ENCODE measurements around the gene OLFM1. TPM values are rescaled to one million over a fixed set of nuclear protein-coding genes. Genes with fewer than 3 reads are reported as not detected.

OLFM1 gene
- total RNA-seq, 1 donor from 2014 or later = 0.83 TPM

DNA sequence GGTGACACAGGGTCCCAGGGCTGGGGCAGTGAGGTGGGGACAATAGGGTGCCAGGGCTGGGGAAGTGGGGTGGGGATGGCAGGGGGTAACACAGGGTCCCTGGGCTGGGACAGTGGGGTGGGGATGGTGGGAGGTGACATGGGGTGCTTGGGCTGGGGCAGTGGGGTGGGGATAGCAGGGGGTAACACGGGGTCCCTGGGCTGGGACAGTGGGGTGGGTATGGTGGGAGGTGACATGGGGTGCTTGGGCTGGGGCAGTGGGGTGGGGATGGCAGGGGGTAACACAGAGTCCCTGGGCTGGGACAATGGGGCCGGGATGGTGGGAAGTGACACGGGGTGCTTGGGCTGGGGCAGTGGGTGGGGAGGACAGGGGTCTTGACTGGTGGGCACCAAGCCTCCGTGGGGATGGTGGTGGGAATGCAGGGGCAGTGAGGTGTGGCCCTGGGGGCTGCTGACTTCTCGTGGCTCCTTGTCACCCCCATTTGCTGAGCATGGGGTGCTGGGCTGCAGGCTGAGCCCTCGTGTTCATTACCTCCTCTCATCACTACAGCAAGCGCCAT, 41.7 kb downstream of the OLFM1 start:
- no peak for DNase-seq (ENCODE audit: extremely low spot score, unreplicated experiment)
- TF ChIP-seq, protein P1, sequence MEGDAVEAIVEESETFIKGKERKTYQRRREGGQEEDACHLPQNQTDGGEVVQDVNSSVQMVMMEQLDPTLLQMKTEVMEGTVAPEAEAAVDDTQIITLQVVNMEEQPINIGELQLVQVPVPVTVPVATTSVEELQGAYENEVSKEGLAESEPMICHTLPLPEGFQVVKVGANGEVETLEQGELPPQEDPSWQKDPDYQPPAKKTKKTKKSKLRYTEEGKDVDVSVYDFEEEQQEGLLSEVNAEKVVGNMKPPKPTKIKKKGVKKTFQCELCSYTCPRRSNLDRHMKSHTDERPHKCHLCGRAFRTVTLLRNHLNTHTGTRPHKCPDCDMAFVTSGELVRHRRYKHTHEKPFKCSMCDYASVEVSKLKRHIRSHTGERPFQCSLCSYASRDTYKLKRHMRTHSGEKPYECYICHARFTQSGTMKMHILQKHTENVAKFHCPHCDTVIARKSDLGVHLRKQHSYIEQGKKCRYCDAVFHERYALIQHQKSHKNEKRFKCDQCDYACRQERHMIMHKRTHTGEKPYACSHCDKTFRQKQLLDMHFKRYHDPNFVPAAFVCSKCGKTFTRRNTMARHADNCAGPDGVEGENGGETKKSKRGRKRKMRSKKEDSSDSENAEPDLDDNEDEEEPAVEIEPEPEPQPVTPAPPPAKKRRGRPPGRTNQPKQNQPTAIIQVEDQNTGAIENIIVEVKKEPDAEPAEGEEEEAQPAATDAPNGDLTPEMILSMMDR (IDR thresholded peaks at IDR 0.05) = no peak
- Mint-ChIP-seq H3K36me3 (ENCODE audit: unreplicated experiment) (no peaks in the 10 kb centered on the region), H3K4me1 (ENCODE audit: unreplicated experiment) (no peaks in the 10 kb centered on the region), H3K4me3 (ENCODE audit: unreplicated experiment) (no peak overlapping the region), H3K27me3 (ENCODE audit: unreplicated experiment) (no peaks in the 10 kb centered on the region), H3K27ac (ENCODE audit: unreplicated experiment) (no peak overlapping the region), H3K9me3 (ENCODE audit: unreplicated experiment) (peaks cover 13% of the 10 kb centered on the region)

DNA sequence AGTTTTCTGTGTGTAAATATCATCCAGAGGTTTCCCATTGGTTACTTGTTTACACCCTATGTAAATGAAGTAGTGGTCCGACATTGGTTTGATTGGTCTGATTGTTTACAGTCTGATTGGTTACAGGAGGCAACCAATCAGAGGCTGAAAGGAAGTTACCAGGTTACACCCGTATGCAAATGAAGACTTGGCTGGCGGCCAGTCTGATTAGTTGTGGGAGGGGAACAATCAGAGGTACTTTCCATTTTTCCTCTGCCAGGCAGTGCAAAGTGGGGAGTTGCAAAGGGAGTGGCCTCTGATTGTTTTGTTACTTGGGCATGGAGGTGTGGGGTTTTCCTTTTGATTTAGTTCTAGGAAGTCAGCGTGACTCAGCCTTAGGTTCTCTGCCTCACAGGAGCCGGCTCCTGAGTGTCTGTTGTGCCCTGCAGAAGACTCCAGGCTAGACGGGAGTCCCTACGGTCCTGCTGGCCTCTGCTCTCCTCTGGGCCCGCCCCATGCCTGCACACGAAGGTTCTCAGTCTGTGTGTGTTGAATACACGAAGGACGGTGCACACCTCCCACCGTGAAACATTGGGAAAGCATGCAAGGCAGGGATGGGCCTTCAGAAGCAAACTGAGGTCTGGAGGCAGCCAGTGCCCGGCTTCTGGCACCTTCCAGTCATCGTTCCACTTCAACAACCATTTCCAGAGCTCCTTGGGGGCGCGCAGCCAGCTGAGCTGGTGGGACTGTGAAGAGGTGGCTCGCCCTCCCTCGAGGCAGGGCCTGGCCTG, 42.9 kb downstream of the OLFM1 start:
- Mint-ChIP-seq H3K27me3 (ENCODE audit: unreplicated experiment) (no peaks in the 10 kb centered on the region), H3K27ac (ENCODE audit: unreplicated experiment) (no peak overlapping the region), H3K4me3 (ENCODE audit: unreplicated experiment) (no peak overlapping the region), H3K9me3 (ENCODE audit: unreplicated experiment) (peaks cover 16% of the 10 kb centered on the region), H3K4me1 (ENCODE audit: unreplicated experiment) (no peaks in the 10 kb centered on the region), H3K36me3 (ENCODE audit: unreplicated experiment) (no peaks in the 10 kb centered on the region)
- TF ChIP-seq, protein P1 (IDR thresholded peaks at IDR 0.05) = no peak
- no peak for DNase-seq (ENCODE audit: extremely low spot score, unreplicated experiment)

DNA sequence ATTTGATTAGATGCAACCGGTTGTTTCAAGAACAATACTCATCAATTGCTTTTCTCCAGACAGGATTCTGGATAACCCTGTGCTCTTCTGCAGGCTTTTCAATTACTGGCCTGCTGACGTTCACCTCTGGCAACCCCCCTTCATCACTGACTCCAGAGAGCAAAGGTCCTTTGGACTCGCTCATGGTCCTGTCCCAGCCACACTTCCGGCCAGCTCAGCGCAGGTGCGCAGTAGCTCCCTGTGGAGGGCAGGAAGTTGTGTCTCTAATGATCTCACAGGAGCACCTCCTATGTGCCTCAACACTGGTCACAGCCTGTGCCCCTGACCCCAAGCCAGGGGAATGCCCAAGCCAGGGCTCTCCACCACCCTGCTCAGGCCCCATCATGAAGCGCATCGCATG, 44.0 kb downstream of the OLFM1 start:
- no peak overlapping the region for H3K27ac Mint-ChIP-seq (ENCODE audit: unreplicated experiment)
- TF ChIP-seq, protein P1 (IDR thresholded peaks at IDR 0.05) = no peak
- DNase-seq (ENCODE audit: extremely low spot score, unreplicated experiment) = no peak
- H3K9me3 Mint-ChIP-seq (ENCODE audit: unreplicated experiment) = peaks cover 18% of the 10 kb centered on the region
- no peaks in the 10 kb centered on the region for H3K27me3 Mint-ChIP-seq (ENCODE audit: unreplicated experiment)
- H3K4me3 Mint-ChIP-seq (ENCODE audit: unreplicated experiment) = no peak overlapping the region
- no peaks in the 10 kb centered on the region for H3K36me3 Mint-ChIP-seq (ENCODE audit: unreplicated experiment)
- no peaks in the 10 kb centered on the region for H3K4me1 Mint-ChIP-seq (ENCODE audit: unreplicated experiment)

DNA sequence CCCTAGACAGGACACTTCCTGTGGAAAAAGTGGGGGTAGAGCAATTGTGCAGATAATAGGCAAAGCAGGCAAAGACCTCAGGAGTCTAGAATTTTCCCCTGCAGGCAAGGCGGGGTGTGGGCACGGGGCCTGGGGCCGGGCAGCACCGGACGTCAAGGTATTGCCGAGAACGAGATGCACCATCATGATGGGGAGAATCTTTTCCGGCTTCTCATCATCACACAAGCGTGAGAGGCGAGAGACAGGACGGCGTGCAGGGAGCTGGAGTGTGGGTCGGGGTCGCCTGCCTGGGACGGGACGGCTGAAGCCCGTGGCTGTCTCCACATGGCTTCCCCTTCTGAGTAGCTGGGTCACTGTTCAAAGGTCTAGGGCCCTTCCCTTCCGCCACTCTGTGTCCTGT, 44.5 kb downstream of the OLFM1 start:
- no peak overlapping the region for H3K4me3 Mint-ChIP-seq (ENCODE audit: unreplicated experiment)
- H3K9me3 Mint-ChIP-seq (ENCODE audit: unreplicated experiment) = peaks cover 22% of the 10 kb centered on the region
- TF ChIP-seq, protein P1 (IDR thresholded peaks at IDR 0.05) = no peak
- H3K27me3 Mint-ChIP-seq (ENCODE audit: unreplicated experiment) = no peaks in the 10 kb centered on the region
- H3K4me1 Mint-ChIP-seq (ENCODE audit: unreplicated experiment) = no peaks in the 10 kb centered on the region
- H3K36me3 Mint-ChIP-seq (ENCODE audit: unreplicated experiment) = no peaks in the 10 kb centered on the region
- DNase-seq (ENCODE audit: extremely low spot score, unreplicated experiment) = no peak
- H3K27ac Mint-ChIP-seq (ENCODE audit: unreplicated experiment) = no peak overlapping the region

DNA sequence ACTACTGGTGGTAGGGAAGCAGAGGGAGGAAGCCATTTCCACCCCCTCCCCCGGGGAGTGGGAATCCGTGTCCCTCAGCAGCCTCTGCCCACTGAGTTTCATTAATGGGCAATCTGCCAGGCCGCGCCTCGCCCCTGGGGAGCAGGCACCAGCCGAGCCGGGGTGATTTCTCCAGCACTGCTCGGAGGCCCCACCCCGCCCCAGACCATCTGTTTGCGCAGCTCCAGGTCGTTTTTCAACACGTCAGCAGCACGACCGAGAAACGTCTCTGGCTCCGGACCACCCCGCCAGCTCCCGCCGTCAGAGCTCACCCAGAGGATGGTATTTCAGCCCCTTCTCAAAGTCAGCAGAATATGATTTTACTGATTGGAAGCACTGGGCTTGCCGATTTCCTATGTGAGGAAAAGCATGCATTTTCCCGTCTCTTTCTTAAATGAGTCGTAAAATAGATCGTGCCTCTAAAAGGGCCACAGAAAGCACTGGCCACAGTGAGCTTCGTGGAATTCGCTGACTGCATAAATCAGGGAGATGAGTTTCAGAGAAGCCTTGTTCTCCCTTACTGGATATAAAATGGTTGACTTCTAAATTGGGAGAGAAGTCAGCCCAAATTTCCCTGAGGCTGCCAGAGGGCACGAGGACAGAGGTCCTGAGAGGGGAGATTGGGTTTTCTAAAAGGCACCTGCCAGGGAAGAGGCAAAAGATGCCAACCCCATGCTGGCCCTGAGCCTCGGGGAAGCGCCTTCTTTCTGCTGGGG, 47.0 kb downstream of the OLFM1 start:
- TF ChIP-seq, protein P1 (IDR thresholded peaks at IDR 0.05) = no peak
- Mint-ChIP-seq H3K4me3 (ENCODE audit: unreplicated experiment) (no peak overlapping the region), H3K36me3 (ENCODE audit: unreplicated experiment) (no peaks in the 10 kb centered on the region), H3K27me3 (ENCODE audit: unreplicated experiment) (no peaks in the 10 kb centered on the region), H3K9me3 (ENCODE audit: unreplicated experiment) (peaks cover 22% of the 10 kb centered on the region), H3K4me1 (ENCODE audit: unreplicated experiment) (no peaks in the 10 kb centered on the region), H3K27ac (ENCODE audit: unreplicated experiment) (no peak overlapping the region)
- DNase-seq (ENCODE audit: extremely low spot score, unreplicated experiment) = no peak
